ENCODE data around the gene PNMA8A.

GRCh38 chr19:46426506-46427162, 44.7 kb downstream of the PNMA8A start:
- TF ChIP-seq POLR2A (IDR thresholded peaks at IDR 0.05; ENCODE audit: low read length) (no peak), GATA1 (IDR thresholded peaks at IDR 0.05; ENCODE audit: low read depth, low read length) (no peak)

All from erythroblast (primary cell).